Measurements from ENCODE around the gene LCK.
"Not testable (repeated sequence)": the region's sequence is repeated elsewhere in the genome, so short reads cannot be mapped to it uniquely, and the experiment has no call there.

LCK gene

GRCh38 chr1:32275424-32275823 lies 24.4 kb downstream of the LCK start:
- DNase-seq = no peak

DNA sequence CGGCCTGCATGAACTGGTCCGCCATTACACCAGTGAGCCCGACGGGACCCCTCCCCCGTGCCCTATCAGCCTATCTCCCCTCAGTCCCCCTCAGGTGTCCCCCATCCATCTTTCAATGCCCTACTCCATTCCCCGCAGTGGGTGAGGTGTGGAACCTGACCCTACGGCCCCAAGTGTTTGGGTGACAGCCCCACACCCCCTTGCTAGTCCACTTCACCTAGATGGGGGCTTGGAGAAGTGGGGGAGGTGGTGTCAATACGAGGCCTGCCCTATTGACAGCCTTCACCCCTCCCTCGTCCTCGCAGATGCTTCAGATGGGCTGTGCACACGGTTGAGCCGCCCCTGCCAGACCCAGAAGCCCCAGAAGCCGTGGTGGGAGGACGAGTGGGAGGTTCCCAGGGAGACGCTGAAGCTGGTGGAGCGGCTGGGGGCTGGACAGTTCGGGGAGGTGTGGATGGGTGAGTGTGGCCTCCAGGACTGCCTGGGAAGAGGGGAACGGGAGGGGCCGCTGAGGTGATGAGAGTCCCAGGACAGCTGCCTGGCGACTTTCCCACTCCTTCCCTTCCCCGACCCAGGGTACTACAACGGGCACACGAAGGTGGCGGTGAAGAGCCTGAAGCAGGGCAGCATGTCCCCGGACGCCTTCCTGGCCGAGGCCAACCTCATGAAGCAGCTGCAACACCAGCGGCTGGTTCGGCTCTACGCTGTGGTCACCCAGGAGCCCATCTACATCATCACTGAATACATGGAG lies 25.1 kb downstream of the LCK start:
- DNase-seq = no peak

DNA sequence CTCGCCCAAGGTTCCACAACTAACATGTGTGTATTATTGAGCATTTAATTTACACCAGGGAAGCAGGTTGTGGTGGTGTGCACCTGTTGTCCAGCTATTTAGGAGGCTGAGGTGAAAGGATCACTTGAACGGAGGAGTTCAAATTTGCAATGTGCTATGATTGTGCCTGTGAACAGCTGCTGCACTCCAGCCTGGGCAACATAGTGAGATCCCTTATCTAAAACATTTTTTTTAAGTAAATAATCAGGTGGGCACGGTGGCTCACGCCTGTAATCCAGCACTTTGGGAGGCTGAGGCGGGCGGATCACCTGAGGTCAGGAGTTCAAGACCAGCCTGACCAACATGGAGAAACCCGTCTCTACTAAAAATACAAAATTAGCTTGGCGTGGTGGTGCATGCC lies 33.7 kb downstream of the LCK start:
- not testable (repeated sequence) for DNase-seq

GRCh38 chr1:32285658-32286057 lies 34.6 kb downstream of the LCK start:
- DNase-seq = no peak

DNA sequence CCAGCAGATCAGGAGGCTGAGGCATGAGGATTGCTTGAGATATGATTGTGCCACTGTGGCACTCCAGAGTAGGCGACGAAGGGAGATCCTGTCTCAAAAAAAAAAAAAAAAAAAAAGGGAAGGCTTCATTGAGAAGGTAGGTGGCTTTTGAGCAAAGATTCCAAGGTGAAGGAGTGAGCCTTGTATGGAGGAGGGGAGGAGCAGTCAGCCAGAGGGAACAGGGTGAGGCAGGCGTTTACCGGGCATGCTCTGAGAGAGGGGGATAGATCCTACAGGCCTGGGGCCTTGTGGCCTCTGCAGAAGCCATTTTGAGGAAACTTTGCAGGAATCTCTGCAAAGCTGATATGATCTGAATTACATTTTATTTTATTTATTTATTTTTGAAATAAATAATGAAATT lies 35.7 kb downstream of the LCK start:
- DNase-seq = no peak

DNA sequence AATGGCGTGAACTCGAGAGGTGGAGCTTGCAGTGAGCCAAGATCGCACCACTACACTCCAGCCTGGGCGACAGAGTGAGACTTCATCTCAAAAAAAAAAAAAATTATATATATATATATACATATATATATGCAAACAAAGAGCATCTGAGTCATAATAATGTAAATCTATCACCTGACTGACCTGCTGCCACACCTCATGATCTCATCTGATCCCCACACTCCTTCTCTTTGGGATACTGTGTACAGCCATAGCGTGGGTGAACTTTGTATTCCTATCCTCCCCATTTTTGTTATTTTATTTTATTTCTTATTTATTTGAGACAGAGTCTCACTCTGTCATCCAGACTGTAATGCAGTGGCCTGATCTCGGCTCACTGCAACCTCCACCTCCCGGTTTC lies 38.2 kb downstream of the LCK start:
- DNase-seq = no peak

DNA sequence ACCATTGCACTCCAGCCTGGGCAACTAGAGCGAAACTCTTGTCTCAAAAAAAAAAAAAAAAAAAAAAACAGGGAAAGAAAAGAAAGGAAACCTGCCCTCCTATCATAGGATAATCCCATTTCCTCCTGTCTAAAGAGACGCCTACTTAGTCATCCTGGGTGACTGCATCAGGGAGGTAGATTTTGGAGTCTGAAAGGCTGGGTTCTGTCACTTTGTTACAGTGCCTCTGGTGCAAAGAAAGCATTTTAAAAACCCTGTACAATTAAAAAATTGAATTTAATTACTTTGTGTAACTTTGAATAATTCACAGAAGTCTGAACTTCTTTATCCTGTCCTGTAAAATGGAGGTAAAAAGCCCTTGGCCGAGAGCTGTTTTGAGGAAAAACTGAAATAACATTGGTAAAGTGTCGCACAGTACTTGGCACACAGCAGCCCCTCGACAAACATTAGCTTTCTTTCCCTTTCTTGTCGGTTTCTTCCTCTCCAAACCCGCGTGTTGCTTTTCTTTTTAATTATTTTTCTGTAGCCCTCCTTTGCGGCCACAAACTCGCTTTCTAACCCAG lies 40.2 kb downstream of the LCK start:
- no peak for DNase-seq

GRCh38 chr1:32291708-32292538 lies 40.9 kb downstream of the LCK start, which contains the start of gene HDAC1:
Gene HDAC1 (plus strand): TSS chr1:32292083. CDS start chr1:32292170, 87 bp downstream.
- DNase-seq = peak; percentile 96

DNA sequence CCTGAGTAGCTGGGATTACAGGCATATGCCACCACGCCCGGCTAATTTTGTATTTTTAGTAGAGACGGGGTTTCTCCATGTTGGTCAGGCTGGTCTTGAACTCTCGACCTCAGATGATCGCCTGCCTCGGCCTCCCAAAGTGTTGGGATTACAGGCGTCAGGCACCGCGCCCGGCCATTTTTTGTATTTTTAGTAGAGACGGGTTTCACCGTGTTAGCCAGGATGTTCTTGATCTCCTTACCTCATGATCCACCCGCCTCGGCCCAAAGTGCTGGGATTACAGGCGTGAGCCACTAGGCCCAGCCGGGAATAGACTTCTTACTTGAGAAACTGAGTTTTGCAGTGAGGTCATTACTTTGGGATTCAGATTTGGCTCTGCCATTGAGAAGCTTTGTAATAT lies 47.1 kb downstream of the LCK start:
- DNase-seq = not testable (repeated sequence)

DNA sequence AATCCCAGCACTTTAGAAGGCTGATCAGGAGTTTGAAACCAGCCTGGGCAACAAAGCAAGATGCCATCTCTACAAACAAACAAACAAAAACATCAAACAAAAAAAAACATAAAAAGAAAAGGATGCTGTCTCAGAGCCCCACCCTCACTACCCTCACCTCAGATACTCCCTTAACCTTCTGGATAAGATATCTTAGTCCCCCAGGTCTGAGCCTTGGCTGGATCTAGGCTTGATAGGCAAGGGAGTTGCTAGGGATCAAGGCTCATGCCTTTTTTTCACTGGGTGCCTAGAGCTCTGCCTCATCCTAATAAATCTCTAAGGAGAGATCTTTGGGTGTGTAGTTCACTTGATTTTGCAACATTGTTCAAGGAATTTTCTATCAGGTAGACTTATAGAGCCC lies 48.3 kb downstream of the LCK start:
- DNase-seq = no peak

GRCh38 chr1:32303358-32303757 lies 52.3 kb downstream of the LCK start:
- no peak for DNase-seq

DNA sequence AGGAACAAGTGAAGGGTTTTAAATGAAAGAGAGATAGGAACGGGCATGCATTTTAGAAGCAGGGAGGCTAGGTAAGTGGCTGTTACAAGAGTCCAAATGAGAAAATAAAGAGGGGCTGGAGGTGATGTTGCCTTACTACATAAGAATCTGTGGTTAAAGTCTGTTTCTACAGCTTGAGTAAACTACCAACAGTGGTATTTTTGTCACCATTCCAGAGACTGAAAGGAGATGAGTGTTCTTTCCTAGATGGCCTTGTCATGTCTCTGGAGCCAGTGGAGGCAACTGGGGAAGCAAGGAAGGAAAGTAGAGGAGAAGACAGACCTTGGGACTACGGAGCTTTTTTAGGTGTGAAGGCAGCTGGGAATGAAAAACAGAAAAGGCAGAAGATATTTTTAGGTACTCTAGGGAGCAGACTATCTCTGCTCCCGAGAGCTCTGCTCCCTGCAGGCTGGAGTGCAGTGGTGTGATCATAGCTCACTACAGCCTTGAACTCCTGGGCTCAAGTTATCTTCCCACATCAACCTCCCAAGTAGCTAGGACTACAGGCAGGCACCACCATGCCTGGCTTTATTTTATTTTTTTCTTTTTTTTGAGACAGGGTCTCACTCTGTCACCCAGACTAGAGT lies 53.0 kb downstream of the LCK start:
- DNase-seq = no peak

GRCh38 chr1:32305310-32305709 lies 54.2 kb downstream of the LCK start:
- DNase-seq = no peak

DNA sequence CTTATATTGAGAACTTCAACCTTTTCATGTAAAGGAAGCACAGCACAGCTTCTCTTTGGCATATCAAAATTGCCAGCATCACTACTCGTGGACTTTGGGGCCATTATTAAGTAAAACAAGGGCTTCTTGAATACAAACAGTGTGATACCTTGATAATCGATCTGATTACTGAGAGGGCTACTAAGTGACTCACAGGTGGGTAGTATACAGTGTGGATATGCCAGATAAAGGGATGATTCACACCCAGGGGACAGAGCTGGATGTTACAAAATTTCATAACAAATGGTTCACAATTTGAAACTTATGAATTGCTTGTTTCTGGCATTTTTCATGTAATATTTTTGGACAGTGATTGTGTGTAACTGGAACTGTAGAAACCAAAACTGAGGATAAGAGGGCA lies 56.3 kb downstream of the LCK start:
- DNase-seq = no peak

GRCh38 chr1:32309960-32310359 lies 58.9 kb downstream of the LCK start:
- DNase-seq = no peak

- DNase-seq = no peak
These were observed 60.8 kb downstream of the LCK start for GRCh38 chr1:32311709-32312393.

GRCh38 chr1:32316903-32317277 lies 65.8 kb downstream of the LCK start:
- DNase-seq = no peak

DNA sequence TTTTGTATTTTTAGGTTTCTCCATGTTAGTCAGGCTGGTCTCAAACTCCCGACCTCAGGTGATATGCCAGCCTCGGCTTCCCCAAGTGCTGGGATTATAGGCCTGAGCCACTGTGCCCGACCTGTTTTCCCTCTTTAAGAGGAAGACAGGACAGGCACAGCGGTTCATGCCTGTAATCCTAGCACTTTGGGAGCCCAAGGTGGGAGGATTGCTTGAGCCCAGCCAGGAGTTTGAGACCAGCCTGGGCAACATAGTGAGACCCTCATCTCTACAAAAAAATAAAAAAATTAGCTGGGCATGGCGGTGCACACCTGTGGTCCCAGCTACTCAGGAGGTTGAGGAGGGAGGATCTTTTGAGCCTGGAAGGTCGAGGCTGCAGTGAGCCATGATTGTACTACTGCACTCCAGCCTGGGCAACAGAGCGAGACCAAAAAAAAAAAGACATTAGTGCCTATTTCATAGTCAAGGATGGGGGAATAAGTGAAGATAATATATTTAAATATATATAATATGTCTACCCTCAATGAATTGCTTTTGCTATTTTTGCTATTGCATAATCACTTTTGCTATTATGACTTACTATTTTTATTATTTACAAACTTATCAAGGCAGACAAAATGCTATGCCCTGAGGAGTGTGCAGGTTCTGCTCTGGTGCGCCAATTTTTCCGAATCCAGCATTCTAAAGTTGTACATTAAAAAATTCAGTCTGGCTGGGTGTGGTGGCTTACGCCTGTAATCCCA lies 67.2 kb downstream of the LCK start:
- DNase-seq = no peak

- no peak for DNase-seq
These were observed 70.7 kb downstream of the LCK start for GRCh38 chr1:32321712-32322291.

- no peak for DNase-seq
These were observed 76.1 kb downstream of the LCK start for GRCh38 chr1:32327204-32327603.

DNA sequence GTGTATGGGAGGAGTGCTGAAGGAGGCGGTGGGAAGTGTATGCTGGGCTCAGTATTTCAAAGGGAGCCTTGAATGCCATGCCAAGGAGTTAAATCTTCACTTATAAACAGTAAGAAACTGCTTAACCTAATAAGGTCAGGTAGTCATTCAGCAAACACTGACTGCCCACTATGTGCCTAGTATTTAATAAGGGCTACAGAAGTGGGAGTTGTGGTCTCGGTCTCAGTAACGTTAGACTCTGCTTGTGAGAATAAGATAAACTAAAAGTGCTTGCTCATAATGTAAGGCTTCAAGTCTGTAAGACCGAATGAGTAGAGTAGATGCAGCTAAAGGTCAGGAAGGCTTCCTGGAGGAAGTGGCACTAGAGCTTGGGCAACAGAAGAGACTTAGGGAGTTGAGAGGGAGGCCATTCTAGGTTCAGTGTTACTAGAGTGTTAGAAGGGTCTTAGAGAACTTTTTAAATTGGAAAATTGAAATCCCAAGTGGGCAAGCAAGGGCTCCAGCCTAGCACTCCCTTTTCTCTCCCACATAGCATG lies 78.9 kb downstream of the LCK start:
- DNase-seq = no peak
